ENCODE data around the gene NPR1. TPM values are rescaled to one million over a fixed set of nuclear protein-coding genes. Genes with fewer than 3 reads are reported as not detected.

NPR1 gene
- polyA plus RNA-seq, 1 donor from 2014 or later: 0.45 TPM

GRCh38 chr1:153683854-153684253, 5.4 kb downstream of the NPR1 start:
- no peaks in the 10 kb centered on the region for H3K36me3 ChIP-seq (ENCODE audit: insufficient read depth, low read length)
- H3K9me3 ChIP-seq (ENCODE audit: low read length): no peaks in the 10 kb centered on the region
- H3K27ac ChIP-seq (ENCODE audit: low read length): no peak overlapping the region
- H3K9ac ChIP-seq (ENCODE audit: low read length): no peak overlapping the region
- no peaks in the 10 kb centered on the region for H4K20me1 ChIP-seq (ENCODE audit: insufficient read depth)
- H2AFZ ChIP-seq (ENCODE audit: low read depth, low read length): no peak overlapping the region
- H3K9me2 ChIP-seq (ENCODE audit: insufficient read depth, low read length): no peaks in the 10 kb centered on the region
- peaks cover 32% of the 10 kb centered on the region for H3K27me3 ChIP-seq (ENCODE audit: insufficient read depth, low read depth, low read length)
- H3K4me2 ChIP-seq (ENCODE audit: low read length): no peak overlapping the region
- no peak for TF ChIP-seq REST (IDR thresholded peaks at IDR 0.05; ENCODE audit: borderline replicate concordance)
- TF ChIP-seq MXI1 (conservative IDR thresholded peaks at IDR 0.05; ENCODE audit: poor library complexity, severe bottlenecking): no peak
- TF ChIP-seq RAD21 (conservative IDR thresholded peaks at IDR 0.05): no peak
- TF ChIP-seq CTCF (IDR thresholded peaks at IDR 0.05; ENCODE audit: poor library complexity, severe bottlenecking): no peak
- TF ChIP-seq SMC3 (conservative IDR thresholded peaks at IDR 0.05; ENCODE audit: poor library complexity): no peak
- TF ChIP-seq POLR2AphosphoS5 (IDR thresholded peaks at IDR 0.05): no peak
- TF ChIP-seq EZH2 (IDR thresholded peaks at IDR 0.05; ENCODE audit: borderline replicate concordance, insufficient read depth, low read length, poor library complexity, severe bottlenecking): no peak
- TF ChIP-seq EP300 (conservative IDR thresholded peaks at IDR 0.05; ENCODE audit: poor library complexity, severe bottlenecking): no peak
- no peak for TF ChIP-seq TAF1 (IDR thresholded peaks at IDR 0.05; ENCODE audit: low read depth)
- no peaks in the 10 kb centered on the region for H3F3A ChIP-seq (ENCODE audit: insufficient read depth, low read length, poor library complexity, severe bottlenecking)
- H3K4me3 ChIP-seq (ENCODE audit: low read length): no peak overlapping the region
- H3K79me2 ChIP-seq (replicated peaks; ENCODE audit: insufficient read depth, low read length): no peaks in the 10 kb centered on the region

- H3F3A ChIP-seq (ENCODE audit: insufficient read depth, low read length, poor library complexity, severe bottlenecking): no peaks in the 10 kb centered on the region
- peaks cover 22% of the 10 kb centered on the region for H3K27me3 ChIP-seq (ENCODE audit: insufficient read depth, low read depth, low read length)
- H3K9me3 ChIP-seq (ENCODE audit: low read length): no peaks in the 10 kb centered on the region
- H3K27ac ChIP-seq (ENCODE audit: low read length): no peak overlapping the region
- H3K4me2 ChIP-seq (ENCODE audit: low read length): no peak overlapping the region
- no peaks in the 10 kb centered on the region for H3K9me2 ChIP-seq (ENCODE audit: insufficient read depth, low read length)
- H3K36me3 ChIP-seq (ENCODE audit: insufficient read depth, low read length): no peaks in the 10 kb centered on the region
- H3K79me2 ChIP-seq (replicated peaks; ENCODE audit: insufficient read depth, low read length): no peaks in the 10 kb centered on the region
- H2AFZ ChIP-seq (ENCODE audit: low read depth, low read length): no peak overlapping the region
- H3K9ac ChIP-seq (ENCODE audit: low read length): no peak overlapping the region
- TF ChIP-seq REST (IDR thresholded peaks at IDR 0.05; ENCODE audit: borderline replicate concordance) (no peak), EZH2 (IDR thresholded peaks at IDR 0.05; ENCODE audit: borderline replicate concordance, insufficient read depth, low read length, poor library complexity, severe bottlenecking) (no peak), POLR2AphosphoS5 (IDR thresholded peaks at IDR 0.05) (no peak), EP300 (conservative IDR thresholded peaks at IDR 0.05; ENCODE audit: poor library complexity, severe bottlenecking) (no peak), CTCF (IDR thresholded peaks at IDR 0.05; ENCODE audit: poor library complexity, severe bottlenecking) (no peak), RAD21 (conservative IDR thresholded peaks at IDR 0.05) (no peak), MXI1 (conservative IDR thresholded peaks at IDR 0.05; ENCODE audit: poor library complexity, severe bottlenecking) (no peak), TAF1 (IDR thresholded peaks at IDR 0.05; ENCODE audit: low read depth) (no peak), SMC3 (conservative IDR thresholded peaks at IDR 0.05; ENCODE audit: poor library complexity) (no peak)
- H4K20me1 ChIP-seq (ENCODE audit: insufficient read depth): no peaks in the 10 kb centered on the region
- H3K4me3 ChIP-seq (ENCODE audit: low read length): no peak overlapping the region
Measured at GRCh38 chr1:153684892-153685291, 6.4 kb downstream of the NPR1 start.

Measured in neural cell (in vitro differentiated cells).